ENCODE measurements around the gene PSME3. TPM values are rescaled to one million over a fixed set of nuclear protein-coding genes. Genes with fewer than 3 reads are reported as not detected.
"Not testable (repeated sequence)": the region's sequence is repeated elsewhere in the genome, so short reads cannot be mapped to it uniquely, and the experiment has no call there.

The PSME3 gene
- total RNA-seq, 2 donors from 2014 or later, result 67.8 to 83.3 TPM

GRCh38 chr17:42846594-42847280, 13.5 kb downstream of the PSME3 start:
- intact Hi-C loops (cut with DNase I), result no loop called here
- DNase-seq (peak; percentile 44), ATAC-seq (peak; percentile 24 to 28)

DNA sequence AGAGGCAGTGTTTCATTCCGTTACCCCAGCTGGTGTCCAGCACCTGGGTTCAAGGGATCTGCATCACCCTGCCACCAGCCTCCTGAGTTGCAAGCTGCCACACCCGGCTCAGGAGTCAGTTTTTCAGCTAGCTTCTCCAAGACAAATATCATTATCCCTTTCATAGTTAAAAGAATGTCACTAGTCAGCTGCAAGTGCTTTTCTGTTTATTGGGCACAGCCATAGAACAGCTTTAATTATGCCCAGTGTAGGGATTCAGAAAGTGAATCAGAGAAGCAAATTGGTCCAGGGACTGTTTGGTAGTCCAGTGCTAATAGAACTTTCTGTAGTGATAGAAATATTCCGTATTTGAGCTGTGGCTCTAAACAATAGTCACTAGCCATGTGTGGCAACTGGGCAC, 14.9 kb downstream of the PSME3 start:
- ATAC-seq (no peak), DNase-seq (no peak)
- intact Hi-C loops (cut with DNase I), result no loop called here

GRCh38 chr17:42849031-42849430, 15.8 kb downstream of the PSME3 start:
- ATAC-seq, result no peak
- intact Hi-C loops (cut with DNase I), result no loop called here

GRCh38 chr17:42849451-42850181, 16.4 kb downstream of the PSME3 start:
- intact Hi-C loops (cut with DNase I), result no loop called here
- ATAC-seq, result peak in 1 of 2 donors; percentile 36
- DNase-seq, result no peak

More at GRCh38 chr17:42849031-42849430, 15.8 kb downstream of the PSME3 start:
- DNase-seq, result no peak

GRCh38 chr17:42850954-42851353, 17.8 kb downstream of the PSME3 start, which contains the start of gene AOC3:
AOC3 (plus strand) TSS chr17:42851199; CDS start chr17:42851344, 145 bp downstream.
- intact Hi-C loops (cut with DNase I), result no loop called here
- DNase-seq (peak; percentile 54), ATAC-seq (peak; percentile 49 to 58)

DNA sequence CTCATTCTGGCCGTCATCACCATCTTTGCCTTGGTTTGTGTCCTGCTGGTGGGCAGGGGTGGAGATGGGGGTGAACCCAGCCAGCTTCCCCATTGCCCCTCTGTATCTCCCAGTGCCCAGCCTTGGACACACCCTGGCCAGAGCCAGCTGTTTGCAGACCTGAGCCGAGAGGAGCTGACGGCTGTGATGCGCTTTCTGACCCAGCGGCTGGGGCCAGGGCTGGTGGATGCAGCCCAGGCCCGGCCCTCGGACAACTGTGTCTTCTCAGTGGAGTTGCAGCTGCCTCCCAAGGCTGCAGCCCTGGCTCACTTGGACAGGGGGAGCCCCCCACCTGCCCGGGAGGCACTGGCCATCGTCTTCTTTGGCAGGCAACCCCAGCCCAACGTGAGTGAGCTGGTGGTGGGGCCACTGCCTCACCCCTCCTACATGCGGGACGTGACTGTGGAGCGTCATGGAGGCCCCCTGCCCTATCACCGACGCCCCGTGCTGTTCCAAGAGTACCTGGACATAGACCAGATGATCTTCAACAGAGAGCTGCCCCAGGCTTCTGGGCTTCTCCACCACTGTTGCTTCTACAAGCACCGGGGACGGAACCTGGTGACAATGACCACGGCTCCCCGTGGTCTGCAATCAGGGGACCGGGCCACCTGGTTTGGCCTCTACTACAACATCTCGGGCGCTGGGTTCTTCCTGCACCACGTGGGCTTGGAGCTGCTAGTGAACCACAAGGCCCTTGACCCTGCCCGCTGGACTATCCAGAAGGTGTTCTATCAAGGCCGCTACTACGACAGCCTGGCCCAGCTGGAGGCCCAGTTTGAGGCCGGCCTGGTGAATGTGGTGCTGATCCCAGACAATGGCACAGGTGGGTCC, 18.4 kb downstream of the PSME3 start:
- intact Hi-C loops (cut with DNase I); DNase-seq: not testable (repeated sequence)
- ATAC-seq, result peak in 1 of 2 donors; percentile 13

GRCh38 chr17:42852351-42852750, 19.2 kb downstream of the PSME3 start:
- intact Hi-C loops (cut with DNase I), result no loop called here
- DNase-seq (no peak), ATAC-seq (no peak)

- intact Hi-C loops (cut with DNase I), result no loop called here
- ATAC-seq (peak; percentile 34 to 40), DNase-seq (no peak)
These were observed 19.8 kb downstream of the PSME3 start for GRCh38 chr17:42853004-42853403.

DNA sequence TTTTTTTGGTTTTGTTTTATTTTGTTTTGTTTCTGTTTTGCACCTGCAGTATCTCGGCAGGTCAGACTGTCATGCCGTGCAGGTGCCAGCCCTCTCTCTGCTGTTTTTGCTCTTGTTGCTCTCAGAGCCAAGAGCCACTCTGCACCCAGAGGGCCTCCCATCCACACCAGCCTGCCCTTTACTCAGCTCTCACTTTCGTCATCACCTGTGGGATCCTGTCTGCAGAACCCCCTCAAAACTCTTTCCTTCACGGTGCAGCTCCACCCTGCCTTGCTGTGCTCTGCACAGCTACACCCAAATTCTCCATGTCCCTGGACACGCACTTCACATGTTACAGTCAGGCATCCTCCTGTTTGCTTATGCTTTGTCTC, 20.4 kb downstream of the PSME3 start:
- ATAC-seq, result no peak
- no peak for DNase-seq
- intact Hi-C loops (cut with DNase I), result no loop called here

- DNase-seq, result no peak
- ATAC-seq, result no peak
- intact Hi-C loops (cut with DNase I), result no loop called here
These were observed 21.0 kb downstream of the PSME3 start for GRCh38 chr17:42853968-42854790.

GRCh38 chr17:42855048-42855596, 21.9 kb downstream of the PSME3 start:
- intact Hi-C loops (cut with DNase I), result no loop called here
- ATAC-seq (no peak), DNase-seq (no peak)

DNA sequence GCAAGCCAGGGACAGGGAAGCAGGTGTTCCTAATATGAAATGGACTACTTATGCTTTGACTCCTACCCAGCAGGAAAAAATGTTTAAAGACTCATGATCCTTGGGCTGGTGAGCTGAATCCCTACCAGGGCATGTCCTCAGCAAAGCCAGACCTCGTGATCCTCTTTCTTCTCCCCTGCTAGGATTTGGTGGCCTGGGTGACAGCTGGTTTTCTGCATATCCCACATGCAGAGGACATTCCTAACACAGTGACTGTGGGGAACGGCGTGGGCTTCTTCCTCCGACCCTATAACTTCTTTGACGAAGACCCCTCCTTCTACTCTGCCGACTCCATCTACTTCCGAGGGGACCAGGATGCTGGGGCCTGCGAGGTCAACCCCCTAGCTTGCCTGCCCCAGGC, 22.9 kb downstream of the PSME3 start:
- ATAC-seq; DNase-seq; intact Hi-C loops (cut with DNase I): not testable (repeated sequence)

GRCh38 chr17:42856516-42856915, 23.3 kb downstream of the PSME3 start:
- ATAC-seq, result peak in 1 of 2 donors; percentile 20
- DNase-seq; intact Hi-C loops (cut with DNase I): not testable (repeated sequence)

- DNase-seq, result no peak
These were observed 24.2 kb downstream of the PSME3 start for GRCh38 chr17:42857389-42857788.

GRCh38 chr17:42865638-42866094, 32.5 kb downstream of the PSME3 start:
- intact Hi-C loops (cut with DNase I), result no loop called here
- no peak for ATAC-seq
- DNase-seq, result no peak

More at GRCh38 chr17:42857389-42857788, 24.2 kb downstream of the PSME3 start:
- intact Hi-C loops (cut with DNase I), result no loop called here
- no peak for ATAC-seq

- DNase-seq (no peak), ATAC-seq (no peak)
- intact Hi-C loops (cut with DNase I), result no loop called here
These were observed 33.0 kb downstream of the PSME3 start for GRCh38 chr17:42866216-42866615.

- ATAC-seq, result no peak
- intact Hi-C loops (cut with DNase I), result no loop called here
- no peak for DNase-seq
These were observed 33.7 kb downstream of the PSME3 start for GRCh38 chr17:42866631-42867575.

Data from left cardiac atrium (tissue), 4 donors.